Activated CD4-positive, alpha-beta T cell treated with anti-CD3 and anti-CD28 coated beads, Interleukin-2, amount 50 U/mL, for 48 hours (primary cell): ENCODE data around the gene MFAP3.
"Not testable (repeated sequence)": the region's sequence is repeated elsewhere in the genome, so short reads cannot be mapped to it uniquely, and the experiment has no call there.

Source experiments
- DNase-seq, 2 experiments: peaks; one replicate each; pipeline ENCODE4 v3.0.0-alpha.2; 2020

Gene MFAP3

DNA sequence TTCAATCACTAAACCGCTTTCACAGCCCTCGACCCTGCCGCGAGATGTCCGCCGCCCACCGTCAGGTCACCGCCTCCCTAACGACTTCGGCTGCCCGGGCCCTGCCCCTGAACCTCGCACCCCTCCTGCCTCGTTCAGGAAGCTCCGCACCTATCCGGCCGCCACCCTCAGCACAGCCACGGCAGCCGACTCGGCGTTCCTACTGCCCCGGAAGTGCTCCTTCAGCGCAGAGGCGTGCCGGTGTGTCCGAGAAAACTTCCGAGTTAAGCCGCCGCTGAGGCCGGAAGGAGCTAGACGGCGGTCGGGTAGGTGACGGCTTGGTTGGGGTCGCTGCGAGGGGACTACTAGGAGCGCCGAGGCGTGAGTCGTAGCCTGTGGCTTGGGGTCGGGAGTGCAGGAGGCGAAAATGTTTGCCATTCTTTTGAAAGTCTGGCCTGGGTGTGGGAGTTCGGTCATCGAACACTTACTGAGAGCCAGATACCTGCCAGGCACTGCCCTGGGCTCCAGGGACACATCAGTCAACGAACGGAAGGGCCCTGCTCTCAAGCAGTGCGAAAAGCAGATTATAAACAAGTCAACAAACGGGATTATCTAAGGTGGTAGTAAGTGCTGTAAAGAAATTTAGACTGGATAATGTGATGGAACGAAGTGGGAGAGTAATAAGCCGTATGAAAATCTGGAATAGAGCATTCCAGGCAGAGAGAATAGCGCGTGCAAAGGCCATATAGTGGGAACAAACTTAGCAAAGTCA lies at the start of gene MFAP3, which contains the start of gene FAM114A2:
Gene MFAP3, plus strand, starts transcription at position 261 of the 751 bp plus-strand sequence. CDS start 10,756 bp downstream, outside the sequence.
Gene FAM114A2, minus strand, starts transcription at position 204 of the 751 bp plus-strand sequence. CDS start 3,957 bp downstream, outside the sequence.
- peak; percentile 88 to 91 for DNase-seq

DNA sequence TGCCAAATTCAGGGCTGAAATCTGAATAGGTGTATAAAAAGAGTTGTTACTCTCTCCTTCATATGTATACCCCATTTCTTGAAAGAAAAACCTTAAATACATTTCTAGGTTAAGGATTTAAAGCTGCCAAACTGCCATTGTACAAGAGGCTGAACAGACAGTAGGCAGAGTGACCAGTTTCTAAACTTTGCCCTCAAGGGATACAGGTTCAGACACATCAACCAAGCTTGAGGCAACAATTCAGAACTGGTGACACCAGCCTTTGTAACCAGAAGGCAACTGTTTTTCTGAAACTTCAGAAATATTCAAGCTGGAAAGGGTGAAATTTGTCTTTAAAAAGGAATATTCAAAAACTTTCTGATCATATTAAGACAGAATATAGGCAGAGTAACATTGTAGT lies 47.6 kb upstream of the MFAP3 start:
- DNase-seq, result no peak

DNA sequence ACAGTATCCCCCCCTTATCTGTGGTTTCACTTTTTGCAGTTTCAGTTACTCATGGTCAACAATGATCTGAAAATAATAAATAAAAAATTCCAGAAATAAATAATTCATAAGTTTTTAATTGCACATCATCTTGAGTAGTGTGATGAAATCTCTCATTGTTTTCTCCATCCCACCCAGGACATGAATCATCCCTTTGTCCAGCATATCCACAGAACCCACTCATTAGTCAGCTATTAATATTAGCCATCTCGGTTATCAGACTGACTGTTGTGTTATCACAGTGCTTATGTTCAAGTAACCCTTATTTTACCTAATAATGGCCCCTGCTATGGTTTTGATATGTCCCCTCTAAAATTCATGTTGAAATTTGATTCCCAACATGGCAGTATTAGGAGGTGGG lies 40.8 kb upstream of the MFAP3 start:
- no peak for DNase-seq

DNA sequence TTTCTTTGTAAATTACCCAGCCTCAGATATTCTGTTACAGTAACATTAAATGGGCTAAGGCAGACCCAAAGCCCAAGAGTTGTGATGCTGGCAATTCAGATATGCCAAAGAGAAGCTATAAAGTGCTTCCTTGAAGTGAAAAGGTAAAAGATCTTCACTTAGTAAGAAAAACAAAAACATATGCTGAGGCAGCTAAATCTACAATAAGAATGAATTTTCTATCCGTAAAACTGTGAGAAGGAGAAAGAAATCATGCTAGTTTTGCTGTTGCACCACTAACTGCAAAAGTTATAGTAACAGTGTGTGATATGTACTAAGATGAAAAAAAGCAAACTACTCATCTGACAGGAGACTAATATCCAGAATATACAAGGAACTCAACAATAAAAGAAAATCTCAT lies 40.0 kb upstream of the MFAP3 start:
- no peak for DNase-seq

DNA sequence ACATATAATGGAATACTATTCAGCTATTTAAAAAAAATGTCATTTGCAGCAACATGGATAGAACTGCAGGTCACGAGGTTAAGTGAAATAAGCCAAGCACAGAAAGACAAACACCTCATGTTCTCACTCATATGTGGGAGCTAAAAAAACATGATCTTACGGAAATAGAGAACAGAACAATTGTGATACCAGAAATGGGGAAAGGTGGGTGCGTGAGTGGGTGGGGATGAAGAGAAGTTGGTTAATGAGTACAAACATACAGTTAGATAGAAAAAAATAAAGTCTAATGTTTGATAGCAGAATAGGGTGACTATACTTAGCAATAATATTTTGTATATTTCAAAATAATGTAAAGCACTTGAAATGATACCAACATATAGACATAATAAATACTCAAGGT lies 38.8 kb upstream of the MFAP3 start:
- no peak for DNase-seq

DNA sequence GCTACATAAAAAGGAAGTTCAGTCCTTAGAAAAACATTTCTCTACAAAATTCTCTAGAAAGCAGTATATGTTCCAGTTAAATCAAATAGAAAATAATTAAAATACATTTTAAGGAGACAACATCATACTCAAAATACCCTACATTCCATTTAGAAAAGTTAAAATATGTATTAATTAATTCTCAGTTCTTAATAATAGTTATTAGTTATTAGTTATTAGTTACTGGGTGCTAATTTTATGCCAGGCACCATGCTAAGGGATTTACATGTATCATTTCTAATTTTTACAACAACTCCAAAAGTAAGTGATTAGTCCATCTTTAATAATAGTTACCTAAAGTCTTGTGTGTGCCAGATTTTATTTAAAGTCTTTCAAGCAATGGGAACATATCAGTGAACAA lies 38.1 kb upstream of the MFAP3 start:
- DNase-seq, result no peak

DNA sequence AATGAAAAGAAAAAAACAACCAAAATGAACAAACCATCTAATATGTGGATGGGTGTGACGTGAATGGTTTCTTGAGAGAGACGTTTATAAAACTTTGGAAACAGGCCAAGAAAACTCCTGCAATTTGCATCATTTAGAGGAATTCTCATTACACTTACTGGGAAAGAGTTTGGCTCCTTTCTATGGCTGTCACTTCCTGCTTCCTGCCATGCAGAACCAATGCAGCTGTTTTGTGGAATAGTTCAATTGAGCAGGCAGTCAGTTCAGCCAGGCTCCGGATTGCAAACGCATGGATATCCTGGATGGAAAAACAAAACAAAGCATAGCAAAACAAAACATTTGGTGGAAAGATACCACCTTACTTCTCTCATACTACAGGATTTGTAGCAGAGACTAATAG lies 36.7 kb upstream of the MFAP3 start:
- DNase-seq, result no peak

DNA sequence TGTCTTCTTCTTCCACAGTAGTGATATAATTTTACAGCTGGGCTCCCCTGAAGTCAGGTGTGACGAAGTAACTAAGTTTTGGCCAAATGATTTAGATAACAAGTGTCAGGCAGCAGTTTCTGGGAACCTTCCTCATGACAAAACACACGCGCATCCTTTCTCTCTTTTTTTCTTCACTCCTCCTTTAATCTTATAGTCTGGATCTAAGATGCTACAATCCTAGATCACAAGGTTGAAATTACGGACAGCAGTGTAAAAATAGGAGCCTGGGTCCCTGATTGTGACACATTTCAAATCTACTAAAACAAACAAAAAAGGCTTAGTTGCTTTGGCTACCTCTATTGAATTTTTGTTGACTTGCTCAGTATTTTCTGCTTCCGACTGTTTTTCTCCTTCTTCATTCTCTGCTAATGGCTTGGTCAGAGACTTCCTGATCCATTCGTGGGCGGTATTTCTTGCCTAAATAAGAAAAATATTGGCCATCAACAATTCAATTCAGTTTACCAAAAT lies 36.2 kb upstream of the MFAP3 start:
- no peak for DNase-seq

DNA sequence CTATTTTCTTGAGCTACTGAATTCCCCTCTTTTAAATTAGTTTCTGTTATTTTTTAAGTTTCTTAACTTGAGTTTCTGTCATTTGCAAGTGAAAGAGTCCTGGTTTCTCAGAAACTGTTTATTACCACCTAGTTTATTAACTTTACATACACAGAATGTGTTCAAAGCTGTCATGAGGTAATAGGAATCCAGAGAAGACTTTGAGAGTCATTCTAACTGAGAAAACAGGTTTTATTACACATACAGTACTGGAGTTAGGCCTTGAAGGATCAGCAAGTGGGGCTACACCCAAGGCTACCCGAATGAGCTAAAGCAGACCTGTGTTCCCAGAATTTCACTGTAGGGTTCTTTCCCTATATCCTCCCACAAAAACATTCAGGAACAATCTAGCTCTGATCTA lies 33.1 kb upstream of the MFAP3 start:
- no peak for DNase-seq

DNA sequence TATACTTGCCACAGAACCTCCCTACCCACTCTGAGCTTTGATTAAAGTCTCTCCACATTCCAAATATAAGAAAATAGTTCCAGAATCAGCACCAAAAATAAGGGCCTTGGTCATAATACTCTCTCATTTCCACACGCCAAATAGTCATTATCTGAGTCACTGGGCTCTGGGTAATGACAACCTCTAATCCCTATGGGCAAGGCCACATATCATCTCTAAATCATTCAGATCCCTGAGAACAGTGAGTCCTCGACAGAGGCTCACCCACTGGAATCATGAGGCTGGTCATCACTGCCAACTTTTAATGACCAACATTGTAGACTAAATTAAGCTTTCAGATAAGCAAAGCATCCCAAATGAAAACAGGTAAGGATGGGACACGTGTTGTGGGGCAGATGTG lies 28.1 kb upstream of the MFAP3 start:
- no peak for DNase-seq

DNA sequence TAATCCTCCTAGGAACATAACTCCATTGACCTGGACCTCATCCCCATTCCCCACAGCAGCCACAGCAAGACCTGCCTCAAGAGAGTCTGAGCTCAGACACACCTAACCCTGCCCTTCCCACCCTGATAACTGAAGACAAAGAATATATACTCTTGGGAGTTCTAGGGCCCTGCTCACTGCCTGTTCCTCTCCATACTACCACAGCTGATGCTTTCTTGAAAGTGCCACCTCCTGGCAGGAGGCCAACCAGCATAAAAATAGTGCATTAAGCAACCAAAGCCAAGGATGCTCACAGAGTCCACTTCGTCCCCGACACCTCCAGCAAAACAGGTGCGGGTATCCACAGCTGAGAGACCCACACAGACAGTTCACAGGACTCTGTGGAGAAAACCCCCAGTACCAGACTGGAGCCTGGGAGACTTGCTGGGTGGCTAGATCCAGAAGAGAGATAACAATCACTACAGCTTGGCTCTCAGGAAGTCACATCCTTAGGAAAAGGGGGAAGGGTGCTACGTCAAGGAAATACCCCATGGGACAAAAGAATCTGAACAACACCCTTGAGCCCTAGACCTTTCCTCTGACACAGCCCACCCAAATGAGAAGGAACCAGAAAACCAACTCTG lies 23.6 kb upstream of the MFAP3 start:
- no peak for DNase-seq

DNA sequence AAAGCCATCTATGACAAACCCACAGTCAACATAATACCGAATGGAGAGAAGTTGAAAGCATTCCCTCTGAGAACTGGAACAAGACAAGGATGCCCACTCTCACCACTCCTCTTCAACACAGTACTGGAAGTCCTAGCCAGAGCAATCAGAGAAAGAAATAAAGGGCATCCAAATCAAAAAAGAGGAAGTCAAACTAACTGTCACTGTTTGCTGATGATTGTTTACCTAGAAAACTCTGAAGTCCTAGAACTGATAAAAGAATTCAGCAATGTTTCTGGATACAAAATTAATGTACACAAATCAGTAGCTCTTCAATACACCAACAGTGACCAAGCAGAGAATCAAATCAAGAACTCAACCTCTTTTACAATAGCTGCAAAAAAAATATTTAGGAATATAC lies 19.8 kb upstream of the MFAP3 start:
- not testable (repeated sequence) for DNase-seq

DNA sequence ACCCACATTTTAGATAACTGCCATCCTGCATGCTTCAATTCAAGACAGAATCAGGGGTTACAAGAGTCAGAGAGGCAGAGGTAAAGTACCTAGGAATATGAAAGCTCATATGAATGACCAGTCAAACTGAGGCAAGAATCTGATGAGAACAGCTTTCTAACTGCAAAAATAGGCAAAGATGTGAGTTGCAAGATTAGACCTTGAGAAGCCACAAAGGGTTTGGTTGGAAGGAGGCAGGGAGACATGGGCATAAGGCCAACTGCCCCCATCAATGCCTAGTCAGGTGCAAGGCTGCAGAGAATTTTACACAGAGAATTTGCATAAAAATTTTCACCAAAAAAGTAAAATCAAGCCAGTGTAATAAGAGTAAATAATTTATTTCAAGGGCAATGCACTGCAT lies 12.8 kb upstream of the MFAP3 start:
- no peak for DNase-seq

DNA sequence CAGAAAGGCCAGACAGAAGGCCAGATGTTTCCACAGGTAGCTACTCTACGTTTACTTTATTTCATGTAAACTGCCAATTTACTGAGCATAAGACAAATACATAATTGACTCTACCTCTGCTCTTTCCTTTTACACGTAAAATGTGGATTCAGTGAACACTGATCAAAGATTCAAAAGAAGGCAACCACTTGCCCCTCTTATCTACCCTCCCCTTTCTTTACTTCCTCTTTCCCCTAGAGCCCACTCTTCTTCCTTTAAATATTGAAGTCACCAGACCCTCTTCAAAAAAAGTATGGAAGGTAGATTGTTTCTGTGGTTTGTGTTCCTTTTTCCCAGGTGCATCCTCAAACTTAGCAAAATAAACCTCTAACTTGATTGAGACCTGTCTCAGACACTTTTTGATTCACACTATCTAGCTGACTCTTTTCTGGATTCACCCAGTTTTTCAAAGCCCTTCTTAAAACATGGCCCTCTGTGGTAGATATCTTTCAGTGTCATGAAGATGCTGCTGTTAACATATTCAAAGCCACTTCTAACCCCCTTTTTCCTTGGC lies 6.8 kb upstream of the MFAP3 start:
- DNase-seq, result no peak

DNA sequence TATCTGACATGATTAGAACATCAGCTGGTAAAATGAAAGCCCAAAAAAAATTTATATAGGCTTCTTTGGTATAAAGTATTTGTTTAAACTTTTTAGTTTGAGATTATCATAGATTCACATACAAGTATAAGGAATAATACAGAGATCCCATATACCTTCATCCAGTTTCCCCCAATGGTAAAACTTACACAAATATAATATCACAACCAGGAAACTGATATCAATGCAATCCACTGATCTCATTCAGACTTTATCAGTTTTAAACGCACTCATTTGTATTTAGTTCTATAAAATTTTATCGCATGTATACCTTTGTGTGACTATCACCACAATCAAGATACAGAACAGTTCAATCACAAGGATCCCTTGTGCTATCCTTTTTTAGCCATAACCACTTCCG lies 3.8 kb upstream of the MFAP3 start:
- no peak for DNase-seq

DNA sequence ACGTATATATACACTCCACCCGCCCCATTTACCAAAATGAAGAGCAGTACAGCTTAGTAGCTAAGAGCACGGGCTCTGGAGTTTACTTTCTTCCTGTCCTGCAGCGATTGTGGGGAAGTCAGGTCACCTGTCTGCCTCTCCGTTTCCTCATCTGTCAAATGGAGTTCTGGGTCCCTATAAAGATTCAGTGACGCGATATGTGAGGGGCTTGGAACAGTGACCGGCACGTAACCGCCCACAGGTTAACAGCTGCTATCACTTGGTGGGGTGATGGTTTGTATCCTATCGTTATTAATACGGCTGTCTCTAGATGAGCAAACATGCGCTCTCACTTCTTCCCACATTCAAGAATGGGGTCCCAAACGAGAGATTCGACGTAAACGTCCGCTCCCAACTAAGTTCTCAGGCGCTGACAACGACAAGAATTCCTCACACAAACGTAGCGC lies 483 bp upstream of the MFAP3 start:
- DNase-seq, result no peak

DNA sequence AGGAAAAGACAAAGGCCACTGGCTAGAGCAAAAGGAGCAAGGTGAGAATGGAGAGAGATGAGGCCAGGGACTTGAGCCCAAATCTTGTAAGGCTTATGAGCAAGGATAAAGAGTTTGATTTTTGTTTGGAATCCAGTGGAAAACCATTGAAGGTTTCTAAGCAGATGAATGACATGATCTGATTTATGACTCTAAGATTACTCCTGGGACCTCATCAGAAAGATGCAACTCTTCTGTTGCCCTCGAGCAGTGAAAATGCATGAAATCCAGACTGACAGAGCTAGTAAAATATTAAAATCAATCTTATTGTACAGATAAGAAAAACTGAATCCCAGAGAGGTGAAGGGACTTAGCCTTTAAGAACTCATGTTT lies 677 bp downstream of the MFAP3 start:
- DNase-seq, result no peak

DNA sequence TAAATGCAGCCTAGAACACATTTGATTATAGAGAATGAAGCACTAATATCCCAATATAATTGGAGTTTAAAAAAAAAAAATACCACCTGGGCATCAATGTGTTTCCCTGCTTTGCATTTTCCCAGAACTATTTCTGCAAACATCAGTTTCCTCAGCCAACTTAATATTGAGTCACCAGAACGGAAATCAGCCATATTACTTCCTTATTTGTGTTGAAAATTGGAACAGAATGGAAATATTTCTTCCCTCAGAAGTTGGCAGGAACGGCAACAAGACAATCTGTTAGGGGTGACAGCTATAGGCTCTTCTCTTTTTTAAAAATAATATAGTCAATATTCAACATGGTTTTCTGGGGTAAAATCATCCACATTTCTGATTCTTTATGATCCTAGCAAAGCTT lies 4.0 kb downstream of the MFAP3 start:
- DNase-seq, result no peak

DNA sequence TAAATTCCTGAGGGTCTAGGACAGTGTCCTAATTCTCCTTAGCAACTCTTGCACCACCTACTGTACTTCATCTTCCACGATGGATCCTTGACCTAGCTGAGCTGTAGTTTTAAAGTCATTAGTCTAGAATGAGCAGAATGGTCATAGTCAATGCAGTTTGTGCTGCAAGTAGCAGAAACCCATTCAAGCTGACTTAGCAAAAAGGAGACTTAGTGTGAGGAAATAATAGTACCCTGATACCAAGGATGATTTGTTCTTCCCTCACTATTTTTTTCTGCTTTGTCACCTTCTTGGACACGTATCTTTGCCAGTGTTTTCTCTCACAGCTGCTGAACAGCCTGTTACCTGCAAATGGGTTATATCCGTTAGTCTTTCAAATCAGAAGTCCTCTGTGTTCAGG lies 5.3 kb downstream of the MFAP3 start:
- no peak for DNase-seq

DNA sequence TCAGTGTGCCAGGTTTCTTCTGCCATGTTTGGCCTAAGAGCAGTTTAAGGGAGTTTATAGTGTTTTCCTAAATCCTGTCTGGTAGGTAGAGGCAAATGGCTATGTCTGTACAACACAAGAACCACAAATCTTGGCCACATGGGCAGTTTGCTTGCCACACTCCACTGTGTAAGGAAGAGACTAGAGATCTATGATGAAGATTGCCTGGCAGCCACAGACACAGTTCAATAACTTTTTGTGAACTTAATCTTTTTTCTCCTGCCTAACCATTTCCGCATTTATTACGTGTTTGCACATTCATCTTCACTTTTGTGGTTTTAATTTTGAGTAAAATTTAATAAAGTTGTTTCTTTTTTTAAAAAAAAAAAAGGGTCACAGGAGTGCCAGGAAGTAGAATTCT lies 5.8 kb downstream of the MFAP3 start:
- DNase-seq, result no peak

DNA sequence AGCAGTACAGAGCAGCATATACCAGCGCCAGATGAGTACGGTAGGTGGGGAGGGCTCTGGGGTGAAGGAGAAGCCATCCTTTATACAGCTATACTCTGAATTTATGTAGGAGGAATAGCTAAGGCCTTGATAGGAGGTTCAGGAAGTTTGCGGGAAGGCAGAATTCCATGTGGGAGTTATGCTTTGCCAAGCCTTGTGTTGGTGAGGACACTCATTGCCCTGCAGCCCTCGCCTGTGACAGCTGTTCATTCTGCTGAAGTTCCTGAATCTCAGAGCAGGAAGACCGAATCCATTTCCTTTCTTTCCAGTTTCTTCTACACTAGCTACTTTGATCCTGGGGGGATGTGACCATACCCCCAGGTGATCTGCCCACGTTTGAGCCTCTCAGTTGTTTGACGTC lies 7.7 kb downstream of the MFAP3 start:
- no peak for DNase-seq

DNA sequence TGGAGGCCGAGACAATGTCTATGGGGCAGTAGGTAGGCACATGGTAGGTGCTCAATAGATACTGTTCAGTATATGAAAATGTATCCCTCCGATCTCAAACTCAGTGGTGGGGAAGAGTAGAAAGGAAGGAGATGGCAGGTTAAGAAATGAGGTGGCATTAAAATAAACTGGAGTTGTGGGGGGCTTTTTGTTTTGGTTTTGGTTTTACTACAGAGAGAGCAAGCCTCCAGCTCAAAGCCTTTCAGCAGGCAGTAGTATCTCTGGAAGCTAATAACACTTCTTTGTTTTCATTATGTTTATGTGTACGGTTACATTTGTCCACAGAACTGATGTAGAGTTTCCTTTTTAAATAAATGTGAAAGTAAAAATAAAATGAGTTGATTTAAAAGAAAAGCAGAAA lies 8.6 kb downstream of the MFAP3 start:
- DNase-seq, result no peak

DNA sequence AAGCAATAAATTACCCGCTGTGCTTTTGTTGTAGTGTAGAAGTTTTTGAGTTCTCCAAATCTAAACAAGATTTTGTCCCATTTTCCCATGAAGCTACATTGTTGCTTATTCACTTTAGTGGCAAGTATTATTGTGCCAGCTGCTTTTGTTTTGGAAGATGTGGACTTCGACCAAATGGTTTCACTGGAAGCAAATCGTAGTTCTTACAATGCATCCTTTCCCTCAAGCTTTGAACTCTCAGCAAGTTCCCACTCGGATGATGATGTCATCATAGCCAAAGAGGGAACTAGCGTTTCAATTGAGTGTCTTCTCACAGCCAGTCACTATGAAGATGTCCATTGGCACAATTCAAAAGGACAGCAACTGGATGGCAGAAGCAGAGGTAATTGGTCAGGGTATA lies 10.9 kb downstream of the MFAP3 start:
- no peak for DNase-seq

DNA sequence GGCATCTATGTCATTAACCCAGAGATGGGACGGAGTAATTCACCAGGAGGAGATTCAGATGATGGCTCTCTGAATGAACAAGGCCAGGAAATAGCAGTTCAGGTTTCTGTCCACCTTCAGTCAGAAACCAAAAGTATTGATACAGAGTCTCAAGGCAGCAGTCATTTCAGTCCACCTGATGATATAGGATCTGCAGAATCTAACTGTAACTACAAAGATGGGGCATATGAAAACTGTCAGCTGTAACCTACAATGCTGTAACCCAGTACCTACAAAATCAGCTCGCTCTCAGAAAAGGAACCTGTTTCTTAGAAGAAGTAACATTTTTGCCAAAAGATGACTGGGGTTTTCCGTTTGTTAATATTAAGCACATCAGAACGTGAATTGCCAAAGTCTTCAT lies 14.7 kb downstream of the MFAP3 start:
- no peak for DNase-seq
